ENCODE measurements around the gene WSB1. TPM values are rescaled to one million over a fixed set of nuclear protein-coding genes. Genes with fewer than 3 reads are reported as not detected.

The WSB1 gene
- total and polyA plus RNA-seq, 3 experiments from 2014 or later: 71.0 to 187 (median 72.5) TPM

DNA sequence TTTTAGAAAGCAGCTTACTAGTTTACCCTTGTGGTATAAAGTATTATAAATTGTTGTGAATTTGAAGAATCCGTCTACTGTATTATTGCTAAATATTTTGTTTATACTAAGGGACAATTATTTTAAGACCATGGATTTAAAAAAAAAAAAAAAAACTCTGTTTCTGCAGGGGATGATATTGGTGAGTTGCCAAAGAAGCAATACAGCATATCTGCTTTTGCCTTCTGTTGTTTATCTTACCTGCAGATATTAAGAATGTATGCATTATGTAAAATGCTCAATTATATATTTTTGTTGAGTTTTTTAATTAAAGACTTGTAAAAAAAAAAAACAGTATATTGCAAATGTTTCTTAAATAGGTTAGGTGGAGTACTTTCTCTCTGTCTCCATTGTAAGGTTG, 19.4 kb downstream of the WSB1 start:
- Histone ChIP-seq H3K4me1 (ENCODE audit: insufficient read depth, low read length) (no peaks in the 10 kb centered on the region), H3K27ac (ENCODE audit: low read depth, low read length) (no peak overlapping the region), H3K36me3 (ENCODE audit: insufficient read depth, low read length) (peaks cover 51% of the 10 kb centered on the region), H3K9me3 (ENCODE audit: low read length) (no peaks in the 10 kb centered on the region), H3K4me3 (ENCODE audit: low read length) (no peak overlapping the region), H3K27me3 (ENCODE audit: insufficient read depth, low read length, poor library complexity, severe bottlenecking) (no peaks in the 10 kb centered on the region)
- peaks cover 10 to 81% (median 33%) of the 10 kb centered on the region in 3 donors for H3K36me3 Mint-ChIP-seq
- no peaks in the 10 kb centered on the region for H3K27me3 Mint-ChIP-seq
- H3K9me3 Mint-ChIP-seq: no peaks in the 10 kb centered on the region
- H3K4me3 Mint-ChIP-seq: no peak overlapping the region
- ChIA-PET CTCF (no interaction called here), POLR2A (no interaction called here)
- no peak for DNase-seq
- H3K27ac Mint-ChIP-seq: no peak overlapping the region
- H3K4me1 Mint-ChIP-seq: peaks cover 0 to 1% (median 0%) of the 10 kb centered on the region in 3 donors

DNA sequence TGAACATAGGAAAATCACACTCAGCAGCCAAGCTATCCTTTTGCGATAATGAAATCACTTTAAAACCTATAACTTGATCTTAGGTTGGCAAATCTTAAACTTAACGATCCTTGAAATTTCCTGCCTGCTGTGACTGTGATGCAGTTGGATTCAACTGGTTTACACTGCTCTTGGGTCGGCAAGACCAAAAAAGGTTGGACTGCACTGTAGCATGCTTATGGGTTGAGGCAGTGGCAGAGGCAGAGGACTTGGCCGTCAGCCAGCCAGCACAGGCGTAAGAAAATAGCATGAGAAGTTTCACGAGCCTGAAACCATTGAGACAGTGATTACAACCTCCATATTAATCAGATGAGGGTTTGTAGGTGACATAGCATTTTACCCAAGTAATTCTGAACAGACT, 21.4 kb downstream of the WSB1 start:
- Histone ChIP-seq H3K4me1 (ENCODE audit: insufficient read depth, low read length) (no peaks in the 10 kb centered on the region), H3K36me3 (ENCODE audit: insufficient read depth, low read length) (peaks cover 46% of the 10 kb centered on the region), H3K4me3 (ENCODE audit: low read length) (no peak overlapping the region), H3K9me3 (ENCODE audit: low read length) (no peaks in the 10 kb centered on the region), H3K27me3 (ENCODE audit: insufficient read depth, low read length, poor library complexity, severe bottlenecking) (no peaks in the 10 kb centered on the region), H3K27ac (ENCODE audit: low read depth, low read length) (no peak overlapping the region)
- no peaks in the 10 kb centered on the region for H3K27me3 Mint-ChIP-seq
- no peak for DNase-seq
- peaks cover 10 to 76% (median 32%) of the 10 kb centered on the region in 3 donors for H3K36me3 Mint-ChIP-seq
- no peaks in the 10 kb centered on the region for H3K9me3 Mint-ChIP-seq
- H3K4me3 Mint-ChIP-seq: no peak overlapping the region
- H3K4me1 Mint-ChIP-seq: no peaks in the 10 kb centered on the region
- POLR2A ChIA-PET: interaction anchor here (0.6 kb wide), 1 partner anchor 21 kb away, joined by 3 read pairs; the partner anchor contains the start of gene WSB1
- CTCF ChIA-PET: interaction anchor here (1.4 kb wide), 1 partner anchor 18 kb away, joined by 5 read pairs; no protein-coding TSS in a partner anchor
- no peak overlapping the region for H3K27ac Mint-ChIP-seq

GRCh38 chr17:27315796-27316465, 22.0 kb downstream of the WSB1 start:
- ChIA-PET POLR2A (no interaction called here), CTCF (no interaction called here)
- Histone ChIP-seq H3K9me3 (ENCODE audit: low read length) (no peaks in the 10 kb centered on the region), H3K27me3 (ENCODE audit: insufficient read depth, low read length, poor library complexity, severe bottlenecking) (no peaks in the 10 kb centered on the region), H3K4me3 (ENCODE audit: low read length) (no peak overlapping the region), H3K27ac (ENCODE audit: low read depth, low read length) (no peak overlapping the region), H3K4me1 (ENCODE audit: insufficient read depth, low read length) (no peaks in the 10 kb centered on the region), H3K36me3 (ENCODE audit: insufficient read depth, low read length) (peaks cover 40% of the 10 kb centered on the region)
- no peak for DNase-seq
- Mint-ChIP-seq H3K4me3 (no peak overlapping the region), H3K4me1 (no peaks in the 10 kb centered on the region), H3K27me3 (no peaks in the 10 kb centered on the region), H3K27ac (no peak overlapping the region), H3K9me3 (no peaks in the 10 kb centered on the region), H3K36me3 (peaks cover 10 to 70% (median 26%) of the 10 kb centered on the region in 3 donors)

DNA sequence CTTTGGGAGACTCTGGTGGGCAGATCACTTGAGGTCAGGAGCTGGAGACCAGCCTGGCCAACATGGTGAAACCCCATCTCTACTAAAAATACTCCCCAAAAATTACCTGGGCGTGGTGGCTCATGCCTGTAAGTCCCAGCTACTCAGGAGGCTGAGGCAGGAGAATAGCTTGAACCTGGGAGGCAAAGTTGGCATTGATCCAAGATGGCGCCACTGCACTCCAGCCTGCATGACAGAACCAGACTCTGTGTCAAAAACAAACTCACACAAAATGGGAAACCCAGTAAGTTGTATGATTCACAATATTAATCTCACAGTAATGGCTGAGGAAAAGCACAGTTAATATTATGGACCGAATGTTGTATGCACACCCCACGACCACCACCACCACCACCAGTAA, 24.3 kb downstream of the WSB1 start:
- CTCF ChIA-PET: no interaction called here

DNA sequence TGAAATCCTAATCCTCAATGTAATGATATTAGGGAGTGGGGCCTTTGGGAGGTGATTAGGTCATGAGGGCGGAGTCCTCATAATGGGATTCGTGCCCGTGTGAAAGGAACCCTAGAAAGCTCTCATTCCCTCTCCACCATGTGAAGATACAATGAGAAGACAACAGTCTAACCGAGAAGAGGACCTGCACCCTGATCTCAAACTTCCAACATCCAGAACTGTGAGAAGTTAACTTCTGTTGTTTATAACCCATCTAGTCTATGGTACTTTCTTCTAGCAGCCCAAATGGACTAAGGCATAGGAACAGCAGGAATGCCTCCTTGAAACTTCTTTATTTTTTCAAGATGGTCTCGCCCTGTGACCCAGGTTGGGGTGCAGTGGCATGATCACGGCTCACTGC, 24.7 kb downstream of the WSB1 start:
- no peak overlapping the region for H3K4me3 Mint-ChIP-seq
- ChIA-PET POLR2A (no interaction called here), CTCF (interaction anchor here (1.2 kb wide), 1 partner anchor 17 kb away, joined by 3 read pairs; no protein-coding TSS in a partner anchor)

More for the DNA sequence above, 24.3 kb downstream of the WSB1 start:
- no peak overlapping the region for H3K27ac ChIP-seq (ENCODE audit: low read depth, low read length)
- H3K36me3 ChIP-seq (ENCODE audit: insufficient read depth, low read length): peaks cover 22% of the 10 kb centered on the region
- no peak for DNase-seq
- POLR2A ChIA-PET: no interaction called here
- H3K4me3 Mint-ChIP-seq: no peak overlapping the region
- no peaks in the 10 kb centered on the region for H3K27me3 Mint-ChIP-seq
- no peaks in the 10 kb centered on the region for H3K27me3 ChIP-seq (ENCODE audit: insufficient read depth, low read length, poor library complexity, severe bottlenecking)
- no peak overlapping the region for H3K4me3 ChIP-seq (ENCODE audit: low read length)
- H3K4me1 Mint-ChIP-seq: no peaks in the 10 kb centered on the region
- H3K9me3 ChIP-seq (ENCODE audit: low read length): no peaks in the 10 kb centered on the region
- no peaks in the 10 kb centered on the region for H3K4me1 ChIP-seq (ENCODE audit: insufficient read depth, low read length)
- H3K36me3 Mint-ChIP-seq: peaks cover 6 to 50% (median 15%) of the 10 kb centered on the region in 3 donors
- H3K9me3 Mint-ChIP-seq: no peaks in the 10 kb centered on the region
- H3K27ac Mint-ChIP-seq: peak overlapping the region in 1 of 8 donors; percentile 54

GRCh38 chr17:27319541-27320221, 25.8 kb downstream of the WSB1 start:
- ChIA-PET POLR2A (no interaction called here), CTCF (interaction anchor here (0.8 to 1.2 kb wide), 3 partner anchors 9 to 83 kb away, joined by 3 to 4 read pairs (median 3); no protein-coding TSS in a partner anchor)
- Histone ChIP-seq H3K4me1 (ENCODE audit: insufficient read depth, low read length) (no peaks in the 10 kb centered on the region), H3K36me3 (ENCODE audit: insufficient read depth, low read length) (peaks cover 16% of the 10 kb centered on the region), H3K27ac (ENCODE audit: low read depth, low read length) (no peak overlapping the region), H3K4me3 (ENCODE audit: low read length) (no peak overlapping the region), H3K27me3 (ENCODE audit: insufficient read depth, low read length, poor library complexity, severe bottlenecking) (no peaks in the 10 kb centered on the region), H3K9me3 (ENCODE audit: low read length) (no peaks in the 10 kb centered on the region)
- Mint-ChIP-seq H3K36me3 (peaks cover 6 to 38% (median 15%) of the 10 kb centered on the region in 3 donors), H3K27me3 (no peaks in the 10 kb centered on the region), H3K4me3 (no peak overlapping the region), H3K4me1 (no peaks in the 10 kb centered on the region), H3K27ac (peak overlapping the region in 3 of 8 donors; percentile 0 to 43 (median 28)), H3K9me3 (no peaks in the 10 kb centered on the region)
- DNase-seq: no peak

More for the DNA sequence above, 24.7 kb downstream of the WSB1 start:
- no peaks in the 10 kb centered on the region for H3K4me1 Mint-ChIP-seq
- no peak for DNase-seq
- H3K36me3 Mint-ChIP-seq: peaks cover 6 to 48% (median 15%) of the 10 kb centered on the region in 3 donors
- H3K27ac Mint-ChIP-seq: peak overlapping the region in 1 of 8 donors; percentile 54
- no peak overlapping the region for H3K4me3 ChIP-seq (ENCODE audit: low read length)
- H3K9me3 Mint-ChIP-seq: no peaks in the 10 kb centered on the region
- H3K27me3 Mint-ChIP-seq: no peaks in the 10 kb centered on the region
- H3K9me3 ChIP-seq (ENCODE audit: low read length): no peaks in the 10 kb centered on the region
- H3K36me3 ChIP-seq (ENCODE audit: insufficient read depth, low read length): peaks cover 19% of the 10 kb centered on the region
- H3K27ac ChIP-seq (ENCODE audit: low read depth, low read length): no peak overlapping the region
- no peaks in the 10 kb centered on the region for H3K27me3 ChIP-seq (ENCODE audit: insufficient read depth, low read length, poor library complexity, severe bottlenecking)
- no peaks in the 10 kb centered on the region for H3K4me1 ChIP-seq (ENCODE audit: insufficient read depth, low read length)

- H3K27ac Mint-ChIP-seq: peak overlapping the region in 1 of 8 donors; percentile 42
- H3K27me3 Mint-ChIP-seq: no peaks in the 10 kb centered on the region
- ChIA-PET POLR2A (no interaction called here), CTCF (interaction anchor here (0.8 to 1.1 kb wide), 2 partner anchors 8 to 83 kb away, joined by 3 to 4 read pairs; no protein-coding TSS in a partner anchor)
- H3K36me3 Mint-ChIP-seq: peaks cover 6 to 33% (median 12%) of the 10 kb centered on the region in 3 donors
- Histone ChIP-seq H3K9me3 (ENCODE audit: low read length) (no peaks in the 10 kb centered on the region), H3K4me1 (ENCODE audit: insufficient read depth, low read length) (no peaks in the 10 kb centered on the region), H3K36me3 (ENCODE audit: insufficient read depth, low read length) (peaks cover 11% of the 10 kb centered on the region), H3K27ac (ENCODE audit: low read depth, low read length) (no peak overlapping the region), H3K27me3 (ENCODE audit: insufficient read depth, low read length, poor library complexity, severe bottlenecking) (no peaks in the 10 kb centered on the region), H3K4me3 (ENCODE audit: low read length) (no peak overlapping the region)
- no peaks in the 10 kb centered on the region for H3K4me1 Mint-ChIP-seq
- no peaks in the 10 kb centered on the region for H3K9me3 Mint-ChIP-seq
- DNase-seq: no peak
- H3K4me3 Mint-ChIP-seq: no peak overlapping the region
These were observed 26.3 kb downstream of the WSB1 start for GRCh38 chr17:27320222-27320560.

GRCh38 chr17:27321372-27321771, 27.5 kb downstream of the WSB1 start:
- Histone ChIP-seq H3K4me3 (ENCODE audit: low read length) (no peak overlapping the region), H3K36me3 (ENCODE audit: insufficient read depth, low read length) (peaks cover 8% of the 10 kb centered on the region), H3K4me1 (ENCODE audit: insufficient read depth, low read length) (no peaks in the 10 kb centered on the region), H3K9me3 (ENCODE audit: low read length) (no peaks in the 10 kb centered on the region), H3K27me3 (ENCODE audit: insufficient read depth, low read length, poor library complexity, severe bottlenecking) (no peaks in the 10 kb centered on the region), H3K27ac (ENCODE audit: low read depth, low read length) (no peak overlapping the region)
- no peaks in the 10 kb centered on the region for H3K27me3 Mint-ChIP-seq
- POLR2A ChIA-PET: no interaction called here
- H3K4me3 Mint-ChIP-seq: no peak overlapping the region
- no peak for DNase-seq
- H3K4me1 Mint-ChIP-seq: no peaks in the 10 kb centered on the region
- CTCF ChIA-PET: no interaction called here
- H3K9me3 Mint-ChIP-seq: no peaks in the 10 kb centered on the region
- H3K36me3 Mint-ChIP-seq: peaks cover 6 to 21% (median 9%) of the 10 kb centered on the region in 3 donors
- H3K27ac Mint-ChIP-seq: peak overlapping the region in 1 of 8 donors; percentile 29
